Suprapubic skin (tissue), 4 donors: Measurements from ENCODE around the gene TRPM6. TPM values are rescaled to one million over a fixed set of nuclear protein-coding genes. Genes with fewer than 3 reads are reported as not detected.

Experiments
- DNase-seq, 2 donors: peaks; one replicate each; pipeline ENCODE4 v3.0.0-alpha.2; 2019; ENCODE audit warnings: low spot score in 2 of 2
- H3K27ac ChIP-seq: fragments of 200-600 bp; sonication (generic); one replicate; pipeline ENCODE4 v1.5.1; 2019
- H3K27me3 ChIP-seq: fragments of 200-600 bp; sonication (generic); one replicate; pipeline ENCODE4 v1.5.1; 2019
- H3K36me3 ChIP-seq: fragments of 200-600 bp; sonication (generic); one replicate; pipeline ENCODE4 v1.5.1; 2019
- H3K4me1 ChIP-seq: fragments of 200-600 bp; sonication (generic); one replicate; pipeline ENCODE4 v1.5.1; 2019
- H3K4me3 ChIP-seq: fragments of 200-600 bp; sonication (generic); one replicate; pipeline ENCODE4 v1.5.1; 2019; ENCODE audit warnings: mild to moderate bottlenecking
- H3K9me3 ChIP-seq: fragments of 200-600 bp; sonication (generic); one replicate; pipeline ENCODE4 v1.5.1; 2019
- EP300 ChIP-seq: sonication (generic); formaldehyde crosslinking; IDR thresholded peaks from one replicate; pipeline ENCODE4 v1.6.1; 2017; ENCODE audit warnings: antibody characterized with exemption
- POLR2A ChIP-seq, 2 donors: fragments of 450-650 bp; IDR thresholded peaks; one replicate each; pipeline ENCODE4 v1.6.1; 2017; ENCODE audit warnings: antibody characterized with exemption in 2 of 2, mild to moderate bottlenecking in 2 of 2, moderate library complexity in 2 of 2
- POLR2AphosphoS5 ChIP-seq, 3 donors: sonication (generic); formaldehyde crosslinking; IDR thresholded peaks; one replicate each; pipeline ENCODE4 v1.6.1; 2017; ENCODE audit warnings: antibody characterized with exemption in 3 of 3
- WGBS: methylation state at CpG from one replicate; pipeline ENCODE4 v1.1.5; 2018; 5-methylcytosine and 5-hydroxymethylcytosine counted together
- total RNA-seq, 4 donors: library from RNA; depleted of rRNA; stranded (reverse); fragments of >200 nt; gene quantifications; one replicate each; pipeline ENCODE4 v1.1.0, GENCODE V29; 2016
- TF ChIP-seq, protein P1 (sequence below), 2 donors: fragments of 200-600 bp in 1 of 2; fragments of 450-650 bp in 1 of 2; sonication (generic) in 1 of 2; IDR thresholded peaks; one replicate each; pipeline ENCODE4 v1.5.1; 2016 to 2019; ENCODE audit warnings: antibody characterized with exemption in 2 of 2, mild to moderate bottlenecking in 1 of 2, moderate library complexity in 1 of 2

Gene TRPM6
- total RNA-seq, 4 donors from 2014 or later, result 0.53 to 1.6 (median 1.0) TPM

DNA sequence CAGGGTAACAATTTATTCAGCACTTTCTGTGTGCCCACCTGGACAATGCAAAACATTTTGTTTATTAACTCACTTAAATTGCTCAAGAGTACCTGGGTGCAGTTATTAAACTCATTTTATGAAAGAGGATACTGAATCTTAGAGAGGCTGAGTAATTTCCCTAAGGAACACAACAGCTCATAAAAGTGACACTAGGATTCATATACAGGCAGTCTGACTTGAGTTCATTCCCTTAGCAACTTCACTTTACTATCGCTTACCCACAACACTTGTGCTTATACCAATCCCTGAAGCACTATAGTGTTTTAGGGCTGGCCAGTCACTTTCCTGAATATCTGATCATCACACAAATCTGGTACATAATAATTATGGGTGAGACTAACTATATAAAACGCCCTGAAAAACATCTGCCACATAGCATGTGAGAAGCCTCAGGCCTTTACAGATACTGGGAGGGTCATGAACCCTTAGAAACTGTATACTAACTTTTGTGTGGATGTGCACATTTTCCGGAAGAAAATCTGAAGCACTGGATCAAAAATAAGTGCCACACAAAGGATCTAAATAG, 11.3 kb downstream of the TRPM6 start:
- Histone ChIP-seq H3K4me1 (no peaks in the 10 kb centered on the region), H3K4me3 (no peak overlapping the region), H3K27me3 (no peaks in the 10 kb centered on the region), H3K9me3 (peaks cover 6% of the 10 kb centered on the region), H3K36me3 (no peaks in the 10 kb centered on the region), H3K27ac (no peak overlapping the region)
- DNase-seq, result no peak
- 69% methylated on average over 3 of the region's 3 CpGs for WGBS
- TF ChIP-seq, protein P1, sequence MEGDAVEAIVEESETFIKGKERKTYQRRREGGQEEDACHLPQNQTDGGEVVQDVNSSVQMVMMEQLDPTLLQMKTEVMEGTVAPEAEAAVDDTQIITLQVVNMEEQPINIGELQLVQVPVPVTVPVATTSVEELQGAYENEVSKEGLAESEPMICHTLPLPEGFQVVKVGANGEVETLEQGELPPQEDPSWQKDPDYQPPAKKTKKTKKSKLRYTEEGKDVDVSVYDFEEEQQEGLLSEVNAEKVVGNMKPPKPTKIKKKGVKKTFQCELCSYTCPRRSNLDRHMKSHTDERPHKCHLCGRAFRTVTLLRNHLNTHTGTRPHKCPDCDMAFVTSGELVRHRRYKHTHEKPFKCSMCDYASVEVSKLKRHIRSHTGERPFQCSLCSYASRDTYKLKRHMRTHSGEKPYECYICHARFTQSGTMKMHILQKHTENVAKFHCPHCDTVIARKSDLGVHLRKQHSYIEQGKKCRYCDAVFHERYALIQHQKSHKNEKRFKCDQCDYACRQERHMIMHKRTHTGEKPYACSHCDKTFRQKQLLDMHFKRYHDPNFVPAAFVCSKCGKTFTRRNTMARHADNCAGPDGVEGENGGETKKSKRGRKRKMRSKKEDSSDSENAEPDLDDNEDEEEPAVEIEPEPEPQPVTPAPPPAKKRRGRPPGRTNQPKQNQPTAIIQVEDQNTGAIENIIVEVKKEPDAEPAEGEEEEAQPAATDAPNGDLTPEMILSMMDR (IDR thresholded peaks at IDR 0.05), result no peak
- no peak for TF ChIP-seq POLR2A (IDR thresholded peaks at IDR 0.05)
- no peak for TF ChIP-seq EP300
- no peak for TF ChIP-seq POLR2AphosphoS5 (IDR thresholded peaks at IDR 0.05)

DNA sequence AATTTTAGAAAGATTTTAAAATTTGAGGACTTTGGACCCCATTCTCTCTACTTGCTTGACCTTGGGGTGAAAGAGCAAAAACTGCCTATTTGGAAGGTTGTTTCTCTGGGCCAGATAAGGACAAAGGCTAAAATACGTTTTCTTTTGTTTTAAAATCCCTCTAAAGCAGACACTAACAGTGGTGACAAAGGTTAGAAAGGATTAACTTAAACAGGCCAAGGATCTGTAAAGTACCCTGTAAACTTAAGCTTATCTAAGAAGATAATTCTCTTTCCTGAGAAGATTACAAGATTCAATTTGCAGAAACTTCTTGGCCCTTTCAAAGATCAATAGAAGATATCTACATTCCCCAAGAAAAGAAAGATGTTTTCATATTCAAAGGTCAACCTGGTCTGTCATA, 12.1 kb downstream of the TRPM6 start:
- Histone ChIP-seq H3K27ac (no peak overlapping the region), H3K36me3 (no peaks in the 10 kb centered on the region), H3K4me1 (no peaks in the 10 kb centered on the region), H3K4me3 (no peak overlapping the region), H3K27me3 (no peaks in the 10 kb centered on the region), H3K9me3 (peaks cover 6% of the 10 kb centered on the region)
- 82% methylated on average over 1 of the region's 1 CpG for WGBS
- no peak for DNase-seq
- TF ChIP-seq, protein P1 (IDR thresholded peaks at IDR 0.05), result no peak
- TF ChIP-seq POLR2AphosphoS5 (IDR thresholded peaks at IDR 0.05), result no peak
- no peak for TF ChIP-seq POLR2A (IDR thresholded peaks at IDR 0.05)
- TF ChIP-seq EP300, result no peak

DNA sequence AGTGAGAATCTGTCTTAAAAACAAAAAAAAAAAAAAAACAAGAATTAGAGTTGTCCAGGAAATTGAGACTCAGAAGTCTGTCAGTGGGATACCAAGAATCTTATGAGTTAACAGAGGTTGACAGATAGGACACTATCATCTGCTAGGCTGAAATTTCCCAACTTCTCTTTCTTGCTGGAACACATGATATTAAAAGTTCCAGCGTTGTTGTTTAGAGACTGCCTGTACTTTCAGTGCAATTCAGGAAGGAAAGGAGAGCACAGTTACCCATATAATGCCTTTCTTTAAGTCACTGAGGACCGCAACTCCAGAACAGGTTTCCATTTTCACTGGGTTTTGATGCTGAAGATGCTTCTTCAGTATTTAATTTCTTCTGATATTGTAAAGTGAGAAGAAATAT, 13.5 kb downstream of the TRPM6 start:
- H3K4me3 ChIP-seq, result no peak overlapping the region
- H3K27ac ChIP-seq, result no peak overlapping the region
- H3K36me3 ChIP-seq, result no peaks in the 10 kb centered on the region
- TF ChIP-seq EP300 (no peak), POLR2A (IDR thresholded peaks at IDR 0.05) (no peak), POLR2AphosphoS5 (IDR thresholded peaks at IDR 0.05) (no peak)
- TF ChIP-seq, protein P1 (IDR thresholded peaks at IDR 0.05), result no peak
- H3K27me3 ChIP-seq, result no peaks in the 10 kb centered on the region
- H3K9me3 ChIP-seq, result peaks cover 6% of the 10 kb centered on the region
- H3K4me1 ChIP-seq, result no peaks in the 10 kb centered on the region
- DNase-seq, result no peak
- 61% methylated on average over 2 of the region's 2 CpGs for whole genome bisulfite sequencing

DNA sequence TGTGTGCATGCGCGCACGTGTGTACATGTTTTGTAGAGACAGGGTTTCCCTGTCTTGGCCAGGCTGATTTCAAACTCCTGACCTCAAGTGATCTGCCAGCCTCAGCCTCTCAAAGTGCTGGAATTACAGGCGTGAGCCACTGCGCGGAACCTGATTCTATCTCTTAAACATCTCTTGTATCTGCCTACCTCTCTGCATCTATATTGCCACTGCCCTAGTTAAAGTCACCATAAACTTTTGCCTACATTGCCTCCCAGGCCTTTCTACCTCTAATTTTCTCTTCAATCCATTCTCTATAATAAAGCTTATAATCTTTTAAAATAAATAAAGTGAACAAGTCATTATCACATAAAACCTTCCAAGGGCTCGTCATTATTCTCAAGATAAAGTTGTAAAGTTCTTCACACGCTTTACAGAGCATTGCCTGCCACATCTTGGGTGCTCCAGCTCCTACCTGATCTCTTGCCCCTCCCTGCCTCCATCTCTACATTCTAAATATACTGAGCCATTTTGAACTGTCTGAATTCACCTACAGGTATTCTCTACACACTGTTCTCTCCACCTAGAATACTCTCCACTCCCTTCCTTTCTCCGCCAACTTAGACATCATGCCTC, 15.0 kb downstream of the TRPM6 start:
- Histone ChIP-seq H3K4me1 (no peaks in the 10 kb centered on the region), H3K27me3 (no peaks in the 10 kb centered on the region), H3K27ac (no peak overlapping the region), H3K4me3 (no peak overlapping the region), H3K9me3 (no peaks in the 10 kb centered on the region), H3K36me3 (no peaks in the 10 kb centered on the region)
- 90% methylated on average over 9 of the region's 9 CpGs for whole genome bisulfite sequencing
- no peak for DNase-seq
- TF ChIP-seq POLR2A (IDR thresholded peaks at IDR 0.05), result no peak
- TF ChIP-seq, protein P1 (IDR thresholded peaks at IDR 0.05), result no peak
- TF ChIP-seq EP300, result no peak
- TF ChIP-seq POLR2AphosphoS5 (IDR thresholded peaks at IDR 0.05), result no peak

DNA sequence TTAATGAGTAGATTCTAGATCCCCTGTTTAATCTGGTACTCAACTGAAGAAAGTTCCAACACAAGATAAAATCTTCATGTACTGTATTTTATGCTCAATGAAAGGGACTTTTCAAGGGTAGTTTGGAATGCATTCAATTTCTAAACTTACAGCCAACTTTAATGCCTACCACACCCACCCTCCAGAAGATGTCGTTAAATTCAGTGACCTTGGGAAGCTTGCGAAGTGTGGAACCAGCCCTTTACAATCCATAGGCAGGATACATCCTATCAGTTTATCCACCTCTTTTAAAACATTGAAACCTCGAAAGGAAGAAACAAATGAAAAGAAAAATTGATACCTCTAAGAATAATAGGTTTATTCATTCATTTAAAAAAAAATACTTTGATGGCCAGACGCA, 20.2 kb downstream of the TRPM6 start:
- Histone ChIP-seq H3K4me1 (no peaks in the 10 kb centered on the region), H3K9me3 (no peaks in the 10 kb centered on the region), H3K27me3 (no peaks in the 10 kb centered on the region), H3K4me3 (no peak overlapping the region), H3K27ac (no peak overlapping the region), H3K36me3 (no peaks in the 10 kb centered on the region)
- WGBS, result 69% methylated on average over 4 of the region's 4 CpGs
- DNase-seq, result no peak
- TF ChIP-seq, protein P1 (IDR thresholded peaks at IDR 0.05), result no peak
- TF ChIP-seq POLR2AphosphoS5 (IDR thresholded peaks at IDR 0.05) (no peak), POLR2A (IDR thresholded peaks at IDR 0.05) (no peak), EP300 (no peak)
